Measurements from ENCODE around the gene TMEM52.

DNA sequence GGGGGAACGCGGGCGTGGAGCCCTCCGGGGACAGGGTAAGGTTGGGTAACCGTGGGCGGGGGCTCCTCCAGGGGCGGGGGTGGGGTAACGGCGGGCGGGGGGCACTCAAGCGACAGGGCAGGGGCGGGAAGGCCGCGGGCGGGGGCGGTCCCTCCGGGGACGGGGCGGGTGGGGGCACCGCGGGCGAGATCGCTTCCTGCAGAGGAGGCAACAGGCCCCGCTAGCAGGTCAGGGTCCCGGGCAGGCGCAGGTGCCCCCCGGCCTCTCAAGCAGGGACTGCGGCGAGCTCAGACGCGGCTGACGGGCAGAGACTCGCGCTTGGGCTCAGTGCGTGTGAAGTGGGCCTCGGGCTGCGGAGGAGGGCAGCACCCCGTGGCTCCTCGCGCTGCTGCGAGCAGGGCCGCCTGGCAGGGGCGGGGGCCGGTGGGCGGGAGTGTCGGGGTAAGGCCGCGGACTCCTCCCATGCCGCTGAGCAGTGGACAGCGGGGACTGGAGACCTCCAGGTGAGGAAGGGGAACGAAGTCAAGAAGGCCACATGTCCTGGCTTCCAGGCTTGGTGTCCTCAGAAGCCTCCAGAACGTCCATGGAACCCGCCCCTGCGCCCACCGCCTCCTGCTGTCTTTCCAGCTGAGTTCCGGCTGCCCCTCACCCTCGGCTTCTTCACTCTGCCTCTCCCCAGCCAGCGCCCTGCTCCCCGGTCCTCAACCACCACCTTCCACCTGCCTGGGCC lies 27.6 kb downstream of the TMEM52 start:
- TF ChIP-seq TCF12 (IDR thresholded peaks at IDR 0.05) (no peak), TCF12 (CRISPR knock-in tag; IDR thresholded peaks at IDR 0.05) (no peak), RFXAP (CRISPR knock-in tag; IDR thresholded peaks at IDR 0.05; ENCODE audit: borderline replicate concordance) (no peak), ZNF143 (CRISPR knock-in tag; IDR thresholded peaks at IDR 0.05) (no peak), GABPA (IDR thresholded peaks at IDR 0.05; ENCODE audit: low read depth, low read length) (no peak), GABPA (CRISPR knock-in tag; IDR thresholded peaks at IDR 0.05; ENCODE audit: low read depth) (no peak), FOSL2 (CRISPR knock-in tag; IDR thresholded peaks at IDR 0.05) (peak; percentile 8; the same call in 1 of the 2 replicates), HOXA3 (CRISPR knock-in tag; IDR thresholded peaks at IDR 0.05) (no peak)
- TF ChIP-seq, protein P1, sequence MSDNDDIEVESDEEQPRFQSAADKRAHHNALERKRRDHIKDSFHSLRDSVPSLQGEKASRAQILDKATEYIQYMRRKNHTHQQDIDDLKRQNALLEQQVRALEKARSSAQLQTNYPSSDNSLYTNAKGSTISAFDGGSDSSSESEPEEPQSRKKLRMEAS (IDR thresholded peaks at IDR 0.05), result no peak; the same call in none of the 2 replicates
- TF ChIP-seq, protein P2, sequence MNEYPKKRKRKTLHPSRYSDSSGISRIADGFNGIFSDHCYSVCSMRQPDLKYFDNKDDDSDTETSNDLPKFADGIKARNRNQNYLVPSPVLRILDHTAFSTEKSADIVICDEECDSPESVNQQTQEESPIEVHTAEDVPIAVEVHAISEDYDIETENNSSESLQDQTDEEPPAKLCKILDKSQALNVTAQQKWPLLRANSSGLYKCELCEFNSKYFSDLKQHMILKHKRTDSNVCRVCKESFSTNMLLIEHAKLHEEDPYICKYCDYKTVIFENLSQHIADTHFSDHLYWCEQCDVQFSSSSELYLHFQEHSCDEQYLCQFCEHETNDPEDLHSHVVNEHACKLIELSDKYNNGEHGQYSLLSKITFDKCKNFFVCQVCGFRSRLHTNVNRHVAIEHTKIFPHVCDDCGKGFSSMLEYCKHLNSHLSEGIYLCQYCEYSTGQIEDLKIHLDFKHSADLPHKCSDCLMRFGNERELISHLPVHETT (CRISPR knock-in tag; conservative IDR thresholded peaks at IDR 0.05), result 0 out of 2 replicates have a peak, but pooled peaks have one; percentile 24
